Upper lobe of left lung (tissue), 6 donors: Measurements from ENCODE around the gene KDM5A. TPM values are rescaled to one million over a fixed set of nuclear protein-coding genes. Genes with fewer than 3 reads are reported as not detected.

Source experiments
- ATAC-seq, 2 donors: fragments of 200-7000 bp; cut with Tn5 transposase; one replicate each; pipeline ENCODE4 v1.9.1; 2022; ENCODE audit warnings: mild to moderate bottlenecking in 2 of 2, moderate library complexity in 2 of 2; ENCODE audit not compliant: low FRiP score in 2 of 2
- DNase-seq, 2 donors: peaks; one replicate each; pipeline ENCODE4 v3.0.0-alpha.2; 2019 to 2020
- H3K27ac ChIP-seq, 4 donors: fragments of 200-600 bp; sonication (generic); one replicate each; pipeline ENCODE4 v1.5.1; 2016 to 2019
- H3K27me3 ChIP-seq, 4 donors: fragments of 200-600 bp; sonication (generic); one replicate each; pipeline ENCODE4 v1.5.1; 2017 to 2019
- H3K36me3 ChIP-seq, 4 donors: fragments of 200-600 bp; sonication (generic); one replicate each; pipeline ENCODE4 v1.5.1; 2016 to 2019
- H3K4me1 ChIP-seq, 4 donors: fragments of 200-600 bp; sonication (generic); one replicate each; pipeline ENCODE4 v1.5.1; 2018 to 2019
- H3K4me3 ChIP-seq, 4 donors: fragments of 200-600 bp; sonication (generic); one replicate each; pipeline ENCODE4 v1.5.1; 2017 to 2019; ENCODE audit warnings: mild to moderate bottlenecking in 2 of 4, moderate library complexity in 1 of 4
- H3K9me3 ChIP-seq, 4 donors: fragments of 200-600 bp; sonication (generic); one replicate each; pipeline ENCODE4 v1.5.1; 2018 to 2019
- CTCF ChIP-seq, 6 experiments: fragments of 450-650 bp in 4 of 6; fragments of 200-600 bp in 2 of 6; sonication (generic) in 2 of 6; IDR thresholded peaks; one replicate each; pipeline ENCODE4 v1.5.1; 2016 to 2019; ENCODE audit warnings: antibody characterized with exemption in 6 of 6
- EP300 ChIP-seq, 4 donors: sonication (generic); formaldehyde crosslinking; IDR thresholded peaks; one replicate each; pipeline ENCODE4 v1.5.1; 2017; ENCODE audit warnings: antibody characterized with exemption in 4 of 4, control low read depth in 2 of 4
- POLR2A ChIP-seq, 4 donors: fragments of 450-650 bp; IDR thresholded peaks; one replicate each; pipeline ENCODE4 v1.5.1; 2016 to 2017; ENCODE audit warnings: antibody characterized with exemption in 4 of 4, mild to moderate bottlenecking in 2 of 4
- POLR2AphosphoS5 ChIP-seq, 2 donors: sonication (generic); formaldehyde crosslinking; IDR thresholded peaks; one replicate each; pipeline ENCODE4 v1.5.1; 2017; ENCODE audit warnings: antibody characterized with exemption in 2 of 2
- WGBS, 2 donors: methylation state at CpG; one replicate each; pipeline ENCODE4 v1.1.5; 2017 to 2018; 5-methylcytosine and 5-hydroxymethylcytosine counted together
- total RNA-seq, 6 donors: library from RNA; depleted of rRNA in 4 of 6; stranded (reverse); fragments of >200 nt in 4 of 6; gene quantifications; one replicate each; pipeline versions ENCODE4 v1.1.0 to v1.2.1, GENCODE V29; 2016 to 2021
- donor health status: DM: no; HTN: no; CAD: no; lungs with moderate emphysema.
- donor health status: DM: no; HTN: yes; CAD: no; lungs with severe emphysema.

Gene KDM5A
- total RNA-seq, 6 donors from 2014 or later = 51.2 to 79.6 (median 60.1) TPM

GRCh38 chr12:332581-333205 is 56.4 kb downstream of the KDM5A start:
- no peaks in the 10 kb centered on the region for H3K9me3 ChIP-seq
- no peaks in the 10 kb centered on the region for H3K27me3 ChIP-seq
- no peaks in the 10 kb centered on the region for H3K4me1 ChIP-seq
- H3K36me3 ChIP-seq = peaks cover 21 to 90% (median 40%) of the 10 kb centered on the region in 4 donors
- no peak overlapping the region for H3K27ac ChIP-seq
- no peak overlapping the region for H3K4me3 ChIP-seq
- ATAC-seq = no peak
- no peak for DNase-seq
- WGBS, 2 donors = 92 to 95% methylated on average over 2 of the region's 2 CpGs
- TF ChIP-seq EP300 (IDR thresholded peaks at IDR 0.05) = no peak
- TF ChIP-seq POLR2A (IDR thresholded peaks at IDR 0.05) = no peak
- TF ChIP-seq POLR2AphosphoS5 (IDR thresholded peaks at IDR 0.05) = no peak
- TF ChIP-seq CTCF (IDR thresholded peaks at IDR 0.05) = no peak

GRCh38 chr12:331287-331686 is 57.8 kb downstream of the KDM5A start:
- 92 to 94% methylated on average over 1 of the region's 1 CpG for WGBS, 2 donors

GRCh38 chr12:325906-326305 is 63.2 kb downstream of the KDM5A start:
- H3K9me3 ChIP-seq = no peaks in the 10 kb centered on the region
- ATAC-seq (no peak), DNase-seq (no peak)
- peaks cover 33 to 94% (median 54%) of the 10 kb centered on the region in 4 donors for H3K36me3 ChIP-seq
- no peaks in the 10 kb centered on the region for H3K4me1 ChIP-seq
- no peaks in the 10 kb centered on the region for H3K27me3 ChIP-seq
- H3K4me3 ChIP-seq = no peak overlapping the region
- no peak overlapping the region for H3K27ac ChIP-seq
- 81 to 87% methylated on average over 6 of the region's 6 CpGs for whole genome bisulfite sequencing, 2 donors
- TF ChIP-seq POLR2AphosphoS5 (IDR thresholded peaks at IDR 0.05) (no peak), POLR2A (IDR thresholded peaks at IDR 0.05) (no peak), EP300 (IDR thresholded peaks at IDR 0.05) (no peak)

More at GRCh38 chr12:331287-331686, 57.8 kb downstream of the KDM5A start:
- Histone ChIP-seq H3K9me3 (no peaks in the 10 kb centered on the region), H3K27me3 (no peaks in the 10 kb centered on the region), H3K36me3 (peaks cover 24 to 93% (median 48%) of the 10 kb centered on the region in 4 donors), H3K27ac (no peak overlapping the region), H3K4me1 (no peaks in the 10 kb centered on the region), H3K4me3 (no peak overlapping the region)
- ATAC-seq = no peak
- no peak for DNase-seq
- TF ChIP-seq CTCF (IDR thresholded peaks at IDR 0.05) = no peak

GRCh38 chr12:323507-323906 is 65.6 kb downstream of the KDM5A start:
- ATAC-seq = no peak

More at GRCh38 chr12:323507-323906, 65.6 kb downstream of the KDM5A start:
- Histone ChIP-seq H3K27me3 (no peaks in the 10 kb centered on the region), H3K36me3 (peaks cover 38 to 98% (median 72%) of the 10 kb centered on the region in 4 donors), H3K9me3 (no peaks in the 10 kb centered on the region), H3K4me3 (no peak overlapping the region), H3K27ac (no peak overlapping the region), H3K4me1 (no peaks in the 10 kb centered on the region)
- no peak for DNase-seq
- 94 to 97% methylated on average over 2 of the region's 2 CpGs for WGBS, 2 donors
- TF ChIP-seq POLR2AphosphoS5 (IDR thresholded peaks at IDR 0.05) (no peak), POLR2A (IDR thresholded peaks at IDR 0.05) (no peak), EP300 (IDR thresholded peaks at IDR 0.05) (no peak), CTCF (IDR thresholded peaks at IDR 0.05) (no peak)
